DOHH2 (cell line): Measurements from ENCODE around the gene KIF1B.

ENCODE experiments used
- EZH2phosphoT487 ChIP-seq: fragments of 200-600 bp; sonication (generic); IDR thresholded peaks from 2 replicates; pipeline ENCODE4 v1.6.1; 2017; ENCODE audit warnings: borderline replicate concordance, mild to moderate bottlenecking, antibody characterized with exemption, low read length, moderate library complexity, mixed read lengths
- TF ChIP-seq, protein P1 (sequence below): fragments of 200-600 bp; sonication (generic); IDR thresholded peaks from one replicate; pipeline ENCODE4 v1.5.1; 2014; ENCODE audit warnings: antibody characterized with exemption, mild to moderate bottlenecking, low read depth, low read length; ENCODE audit not compliant: poor library complexity, severe bottlenecking

DNA sequence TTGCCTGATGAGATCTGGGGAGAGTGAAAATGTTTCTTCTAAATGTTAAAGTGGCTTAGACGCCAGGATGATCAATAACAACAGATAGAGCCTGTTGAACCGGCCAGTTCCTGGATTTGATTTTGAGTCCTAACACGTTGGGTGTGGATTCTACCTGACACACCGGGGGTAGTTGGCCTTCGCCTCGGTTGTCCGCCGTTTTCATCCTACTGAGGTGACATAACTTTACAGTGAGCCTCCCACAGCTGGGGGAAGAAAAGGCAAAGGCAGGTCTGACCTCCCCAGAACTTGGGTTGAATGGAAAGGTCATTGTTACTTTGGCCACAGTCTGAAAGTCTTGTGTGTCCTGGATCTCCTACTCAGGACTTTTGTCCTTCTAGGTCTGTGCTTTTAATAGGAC, 189.6 kb downstream of the KIF1B start:
- TF ChIP-seq, protein P1, sequence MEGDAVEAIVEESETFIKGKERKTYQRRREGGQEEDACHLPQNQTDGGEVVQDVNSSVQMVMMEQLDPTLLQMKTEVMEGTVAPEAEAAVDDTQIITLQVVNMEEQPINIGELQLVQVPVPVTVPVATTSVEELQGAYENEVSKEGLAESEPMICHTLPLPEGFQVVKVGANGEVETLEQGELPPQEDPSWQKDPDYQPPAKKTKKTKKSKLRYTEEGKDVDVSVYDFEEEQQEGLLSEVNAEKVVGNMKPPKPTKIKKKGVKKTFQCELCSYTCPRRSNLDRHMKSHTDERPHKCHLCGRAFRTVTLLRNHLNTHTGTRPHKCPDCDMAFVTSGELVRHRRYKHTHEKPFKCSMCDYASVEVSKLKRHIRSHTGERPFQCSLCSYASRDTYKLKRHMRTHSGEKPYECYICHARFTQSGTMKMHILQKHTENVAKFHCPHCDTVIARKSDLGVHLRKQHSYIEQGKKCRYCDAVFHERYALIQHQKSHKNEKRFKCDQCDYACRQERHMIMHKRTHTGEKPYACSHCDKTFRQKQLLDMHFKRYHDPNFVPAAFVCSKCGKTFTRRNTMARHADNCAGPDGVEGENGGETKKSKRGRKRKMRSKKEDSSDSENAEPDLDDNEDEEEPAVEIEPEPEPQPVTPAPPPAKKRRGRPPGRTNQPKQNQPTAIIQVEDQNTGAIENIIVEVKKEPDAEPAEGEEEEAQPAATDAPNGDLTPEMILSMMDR = no peak
- no peak for TF ChIP-seq EZH2phosphoT487
